Kidney capillary endothelial cell (primary cell): ENCODE results near the gene CLIC3.
A peak's percentile ranks its signal among the peaks of the same experiment; 100 is the strongest.

Source experiments
- DNase-seq: peaks from one replicate; pipeline ENCODE4 v3.0.0-alpha.2; 2018; ENCODE audit warnings: low spot score

CLIC3 gene

DNA sequence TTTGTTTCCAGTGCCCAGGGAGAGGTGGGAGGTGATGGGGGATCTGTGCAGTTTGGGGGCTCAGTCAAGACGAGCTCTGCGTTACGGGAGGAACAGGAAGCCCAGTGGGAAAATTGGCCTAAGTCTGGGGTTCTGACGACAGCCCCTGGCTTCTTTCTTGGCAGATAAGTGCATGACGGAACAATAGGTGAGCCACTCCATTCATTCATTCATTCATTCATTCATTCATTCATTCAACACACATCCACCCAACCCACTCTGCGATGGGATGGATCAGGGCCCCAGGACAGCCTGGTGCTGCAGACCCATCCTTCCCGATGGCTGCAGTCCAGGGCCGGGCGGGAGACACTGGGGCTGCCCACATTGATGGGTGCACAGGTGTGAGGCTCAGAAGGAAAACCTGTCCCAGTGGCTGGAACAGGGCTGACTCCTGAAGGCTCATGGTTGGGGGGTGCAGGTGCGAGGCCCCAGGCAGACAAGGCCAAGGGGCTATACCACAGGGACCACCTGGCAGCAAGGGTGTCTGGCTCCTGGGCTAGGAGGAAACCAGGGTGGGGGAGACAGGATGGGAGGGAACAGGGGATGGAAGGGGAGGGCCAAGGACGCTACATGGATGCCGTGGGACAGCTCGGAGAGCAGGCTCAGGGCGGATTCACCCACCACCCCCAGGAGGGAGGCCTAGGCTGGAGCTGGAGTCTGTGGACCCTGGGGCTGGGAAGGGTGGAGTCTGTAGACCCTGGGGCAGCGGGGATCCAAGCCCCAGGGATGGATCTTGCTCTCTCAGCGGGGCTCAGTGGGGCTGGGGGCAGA is 15.5 kb downstream of the CLIC3 start:
- DNase-seq = no peak

DNA sequence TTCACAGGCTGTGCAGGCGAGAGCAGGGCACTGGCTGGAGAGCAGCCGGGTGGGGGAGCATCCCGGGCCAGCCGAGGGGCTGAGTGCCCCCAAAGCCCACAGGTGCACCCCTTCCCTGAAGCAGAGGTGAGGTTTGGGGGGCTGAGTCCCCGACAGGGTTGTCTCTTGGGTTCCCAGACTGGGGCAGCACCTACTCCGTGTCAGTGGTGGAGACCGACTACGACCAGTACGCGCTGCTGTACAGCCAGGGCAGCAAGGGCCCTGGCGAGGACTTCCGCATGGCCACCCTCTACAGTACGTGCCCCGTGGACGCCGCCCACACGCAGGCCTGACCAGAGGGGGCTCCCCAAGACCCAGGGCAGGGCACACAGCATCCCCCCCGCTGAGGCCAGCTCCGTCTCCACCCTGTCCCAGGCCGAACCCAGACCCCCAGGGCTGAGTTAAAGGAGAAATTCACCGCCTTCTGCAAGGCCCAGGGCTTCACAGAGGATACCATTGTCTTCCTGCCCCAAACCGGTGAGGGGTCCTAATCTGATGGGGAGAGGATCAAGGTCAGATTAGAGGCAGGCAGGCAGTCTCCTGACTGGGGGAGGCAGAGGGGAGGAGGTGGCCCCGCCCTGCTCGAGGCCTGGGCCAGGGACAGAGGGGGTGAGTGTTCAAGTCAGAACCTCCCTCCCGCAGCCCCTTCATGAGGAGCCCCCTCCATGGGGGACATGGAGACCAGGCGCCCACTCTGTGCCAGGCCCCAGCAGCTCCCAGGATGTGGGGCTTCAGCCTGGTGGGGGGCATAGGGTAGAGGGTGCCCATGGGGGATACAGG is 16.4 kb downstream of the CLIC3 start:
- DNase-seq = no peak

DNA sequence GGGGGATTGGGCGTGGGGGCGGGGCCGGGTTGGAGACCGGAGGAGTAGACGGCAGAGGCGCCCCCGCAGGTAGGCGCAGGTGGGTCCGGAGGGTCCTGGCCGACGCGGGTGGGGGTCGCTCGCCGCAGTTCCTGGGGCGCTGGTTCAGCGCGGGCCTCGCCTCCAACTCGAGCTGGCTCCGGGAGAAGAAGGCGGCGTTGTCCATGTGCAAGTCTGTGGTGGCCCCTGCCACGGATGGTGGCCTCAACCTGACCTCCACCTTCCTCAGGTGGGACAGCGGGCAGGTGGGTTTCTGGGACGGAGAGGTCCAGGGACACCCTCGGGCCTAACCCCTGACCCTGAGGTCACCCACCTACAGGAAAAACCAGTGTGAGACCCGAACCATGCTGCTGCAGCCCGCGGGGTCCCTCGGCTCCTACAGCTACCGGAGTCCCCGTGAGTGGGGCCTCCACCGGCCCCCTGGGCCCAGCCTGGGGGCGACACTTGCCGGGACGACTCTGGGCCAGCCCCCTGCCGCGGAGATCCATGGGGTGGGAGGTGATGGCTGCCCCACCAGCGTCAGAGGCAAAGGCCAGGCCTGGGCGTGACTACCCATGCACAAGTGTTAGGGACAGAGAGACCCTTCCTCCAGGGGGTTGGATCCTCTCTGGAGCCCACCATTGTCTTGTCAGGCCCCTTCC is 17.4 kb downstream of the CLIC3 start:
- DNase-seq = no peak

DNA sequence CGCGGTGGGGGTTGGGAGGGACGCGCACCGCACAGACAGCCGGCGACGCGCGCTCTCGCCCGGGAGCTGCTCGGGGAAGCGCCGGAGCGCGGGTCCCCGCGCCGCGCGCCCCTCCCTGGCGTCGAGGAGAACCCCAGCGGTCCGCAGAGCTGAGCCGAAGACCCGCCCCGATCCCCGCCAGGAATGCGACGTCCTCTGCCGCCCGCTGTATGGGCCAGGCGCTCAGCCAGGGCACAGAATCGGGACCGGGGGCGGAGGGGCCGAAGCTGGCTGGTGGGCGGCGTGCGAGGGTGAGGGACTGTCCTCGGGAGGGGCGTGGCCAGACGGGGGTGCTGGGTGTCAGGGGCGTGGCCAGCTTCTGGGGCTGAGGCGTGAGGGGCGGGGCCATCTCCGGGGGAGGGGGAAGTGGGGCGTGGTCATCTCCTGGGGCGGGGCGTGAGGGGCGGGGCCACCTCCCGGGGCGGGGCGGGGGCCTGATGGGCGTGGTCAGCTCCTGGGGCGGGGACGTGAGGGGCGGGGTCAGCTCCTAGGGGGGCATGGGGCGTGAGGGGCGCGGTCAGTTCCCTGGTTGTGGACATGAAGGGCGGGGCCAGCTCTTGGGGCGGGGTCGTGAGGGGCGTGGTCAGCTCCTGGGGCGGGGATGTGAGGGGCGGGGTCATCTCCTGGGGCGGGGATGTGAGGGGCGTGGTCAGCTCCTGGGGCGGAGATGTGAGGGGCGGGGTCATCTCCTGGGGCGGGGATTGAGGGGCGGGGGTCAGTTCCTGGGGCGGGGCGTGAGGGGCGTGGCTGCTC is 18.1 kb downstream of the CLIC3 start:
- peak; percentile 36 for DNase-seq

DNA sequence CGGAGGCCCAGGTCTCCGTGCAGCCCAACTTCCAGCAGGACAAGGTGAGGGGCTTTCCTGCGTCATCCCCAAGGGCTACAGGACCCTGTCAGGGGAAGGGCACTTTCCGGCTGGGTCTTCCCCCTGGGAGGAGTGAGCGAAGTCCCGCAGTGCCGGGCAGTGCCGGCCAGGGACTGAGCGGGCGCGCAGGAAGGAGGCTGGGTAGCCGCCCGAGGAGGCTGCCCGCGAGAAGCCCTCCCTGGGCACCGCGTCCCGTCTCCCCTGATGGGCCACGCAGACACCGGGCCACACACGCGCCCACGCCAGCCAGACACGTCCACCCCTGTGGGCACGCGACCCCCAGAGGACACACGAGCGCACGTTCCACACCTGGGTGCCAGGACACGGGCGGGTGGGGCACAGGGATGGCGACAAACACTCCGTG is 18.7 kb downstream of the CLIC3 start:
- no peak for DNase-seq

DNA sequence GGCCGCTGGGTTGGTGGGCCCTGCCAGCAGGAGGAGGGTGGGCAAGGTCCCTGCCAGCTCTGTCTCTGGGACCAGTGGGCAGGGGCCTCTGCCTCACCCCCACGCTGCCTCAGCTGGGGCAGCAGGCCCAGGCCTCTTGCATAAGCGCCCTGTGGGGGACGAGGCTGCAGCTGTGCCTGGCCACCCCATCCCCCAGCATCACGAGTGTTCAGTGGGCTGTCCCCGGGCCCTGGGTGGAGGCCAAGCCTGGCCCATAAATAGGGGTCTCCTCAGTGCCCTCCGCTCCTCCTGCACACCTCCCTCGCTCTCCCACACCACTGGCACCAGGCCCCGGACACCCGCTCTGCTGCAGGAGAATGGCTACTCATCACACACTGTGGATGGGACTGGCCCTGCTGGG is 19.1 kb downstream of the CLIC3 start, which contains the start of gene PTGDS:
Gene PTGDS, plus strand, starts transcription at position 282 of the 400 bp plus-strand sequence. Its CDS starts 75 bp downstream, at position 357.
- DNase-seq = no peak

DNA sequence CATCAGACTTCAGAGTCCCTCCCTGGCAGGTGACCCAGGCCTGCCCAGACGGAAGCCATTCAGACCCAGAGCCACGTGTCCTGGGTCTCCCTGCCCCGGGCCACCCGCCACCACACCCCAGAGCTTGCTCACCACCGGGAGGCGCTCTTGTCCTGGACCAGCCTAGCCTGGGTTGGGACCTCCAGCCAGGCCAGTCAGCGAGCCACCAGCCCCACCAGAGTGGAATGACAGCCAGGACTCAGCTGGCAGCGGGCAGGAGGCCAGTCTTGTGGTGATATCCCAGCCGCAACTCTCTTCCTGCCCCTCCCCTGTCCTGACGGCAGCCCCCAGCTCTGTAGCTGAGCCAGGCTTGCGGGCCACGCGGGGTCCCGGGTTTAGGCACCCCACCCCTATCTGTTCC is 20.7 kb downstream of the CLIC3 start:
- DNase-seq = no peak

DNA sequence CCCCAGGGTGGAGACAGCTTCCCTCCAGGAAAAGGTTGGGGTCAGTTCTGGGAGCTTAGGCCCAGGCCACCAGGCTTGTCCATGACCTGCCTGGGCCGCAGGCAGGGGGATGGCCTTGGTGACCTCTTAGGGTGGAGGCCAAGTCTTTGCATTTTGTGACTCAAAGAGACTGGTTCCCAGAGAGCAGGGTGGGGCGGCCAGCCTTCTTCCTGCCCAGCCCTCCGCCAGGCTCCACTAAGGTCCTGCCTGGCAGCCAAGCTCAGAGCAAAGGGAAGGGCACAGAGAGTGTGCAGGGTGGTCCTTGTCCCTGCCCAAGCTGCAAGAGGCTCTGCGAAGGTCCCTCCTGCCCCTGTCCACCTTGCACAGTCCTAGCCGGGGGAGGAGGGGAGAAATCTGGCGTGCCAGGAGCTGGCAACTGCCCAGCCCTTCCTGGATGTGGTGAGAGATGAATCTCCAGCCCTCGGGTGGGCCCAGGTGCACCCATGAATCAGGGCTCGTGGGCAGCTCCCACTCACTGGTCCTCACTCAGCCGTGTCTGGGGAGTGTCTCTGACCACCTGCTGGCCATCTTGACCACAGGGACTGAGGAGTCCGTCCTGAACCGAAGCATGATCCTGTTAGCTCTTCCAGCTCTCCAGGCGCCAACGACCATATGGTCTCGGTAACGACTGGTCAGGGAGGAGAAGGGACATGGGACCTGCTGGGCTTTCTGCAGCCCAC is 21.4 kb downstream of the CLIC3 start:
- DNase-seq = no peak

DNA sequence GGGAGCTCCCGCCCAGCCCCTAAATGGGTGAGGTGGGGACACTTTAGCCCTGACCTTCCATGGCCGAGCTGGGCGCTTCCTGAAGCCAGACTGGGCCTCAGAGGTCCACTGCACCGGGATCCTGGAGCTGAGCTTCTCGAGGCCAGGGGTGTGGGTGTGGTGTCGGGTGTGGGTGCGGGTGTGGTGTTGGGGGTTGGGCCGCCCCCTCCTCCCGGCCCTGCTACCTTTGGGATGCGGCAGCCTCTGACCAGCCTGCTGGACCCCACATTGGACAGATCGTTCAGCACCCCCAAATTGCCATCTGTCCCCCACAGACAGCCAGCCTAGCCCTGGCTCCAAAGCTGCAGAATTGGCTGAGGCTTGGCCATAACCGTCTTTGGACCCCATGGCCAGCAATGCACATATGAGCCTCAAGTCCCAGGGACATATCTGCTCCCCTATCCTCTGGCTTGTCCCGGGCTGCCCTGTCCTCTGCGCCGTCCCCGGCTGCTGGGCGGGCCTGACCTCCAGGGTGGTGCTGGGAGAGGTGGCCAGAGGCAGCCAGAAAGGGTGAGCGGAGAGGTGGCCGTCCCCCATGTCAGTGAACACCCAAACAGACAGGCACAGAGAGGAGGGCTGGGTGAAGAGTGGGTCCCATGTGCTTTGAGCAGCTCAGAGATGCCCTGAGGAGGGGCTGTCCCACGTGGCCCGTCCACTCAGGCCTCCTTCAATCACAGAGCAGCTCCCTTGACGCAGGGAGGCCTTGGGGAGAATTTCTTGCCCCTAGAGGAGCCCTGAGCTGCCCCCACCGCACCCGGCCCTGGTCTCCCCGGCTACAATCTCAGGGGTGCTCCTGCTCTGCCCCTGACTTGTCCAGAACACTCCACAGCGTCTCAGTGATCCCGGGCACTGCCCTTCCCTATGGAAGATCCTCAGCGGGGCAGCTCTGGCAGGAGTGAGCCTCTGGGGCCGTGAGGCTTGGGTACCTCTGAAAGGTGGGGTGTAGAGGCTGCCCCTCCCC is 22.4 kb downstream of the CLIC3 start:
- DNase-seq = no peak

DNA sequence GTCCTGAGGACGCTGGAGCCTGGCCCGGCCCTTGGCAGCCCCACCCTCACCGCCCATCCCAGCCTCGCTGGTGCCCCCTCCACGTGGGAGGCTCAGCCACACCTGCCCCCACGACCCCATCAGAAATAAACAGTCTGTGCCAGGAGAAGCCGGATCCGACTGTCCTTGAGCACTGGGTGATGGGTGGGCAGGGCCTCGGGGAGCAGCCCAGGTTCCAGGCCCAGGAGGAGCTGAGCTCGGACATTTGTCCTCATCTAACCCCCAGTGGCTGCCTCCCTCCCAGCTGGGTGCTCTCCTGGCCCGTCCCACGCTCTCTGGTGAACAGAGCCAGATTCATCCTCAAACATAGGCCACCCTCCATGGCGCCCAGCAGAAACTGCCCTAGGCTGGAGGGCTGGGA is 23.6 kb downstream of the CLIC3 start:
- DNase-seq = no peak

DNA sequence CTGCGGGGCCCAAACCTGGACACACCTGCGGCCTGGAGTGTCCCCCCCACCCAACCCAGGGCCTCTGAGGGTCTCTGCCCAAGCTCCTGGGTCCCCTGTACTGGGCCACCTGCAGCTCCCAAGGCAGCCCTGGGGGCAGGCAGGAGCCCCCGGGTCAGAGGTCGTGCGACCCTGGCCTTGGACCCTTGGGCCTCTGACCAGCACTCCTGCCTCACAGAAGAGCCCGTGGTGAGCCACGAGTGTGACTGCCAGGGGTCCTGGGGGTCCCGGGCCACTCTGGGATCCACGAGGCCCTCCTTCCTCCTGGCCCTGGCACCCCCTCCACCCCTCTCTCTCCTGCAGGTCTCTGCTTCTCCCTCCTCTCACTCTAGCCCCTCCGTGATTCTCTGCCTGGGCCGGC is 24.0 kb downstream of the CLIC3 start:
- no peak for DNase-seq

DNA sequence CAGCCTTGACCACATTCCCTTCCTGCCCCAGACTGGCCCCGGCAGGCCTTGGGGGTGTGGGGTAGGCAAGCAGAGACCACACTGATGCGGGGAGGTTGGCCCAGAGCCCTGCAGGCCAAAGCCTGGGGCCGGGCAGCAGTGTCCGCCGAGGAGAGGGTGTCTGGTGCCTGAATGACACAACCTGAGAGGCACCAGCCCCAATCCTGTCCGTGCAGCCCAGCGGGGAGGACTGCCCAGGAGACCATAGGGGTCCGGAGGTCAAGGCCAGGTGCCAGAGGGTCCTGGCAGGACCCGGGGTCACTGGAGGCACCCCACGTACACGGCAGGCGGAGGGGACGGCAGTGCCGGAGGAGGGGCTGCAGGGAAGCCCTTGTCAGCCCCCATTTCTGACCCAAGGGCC is 24.6 kb downstream of the CLIC3 start:
- no peak for DNase-seq

DNA sequence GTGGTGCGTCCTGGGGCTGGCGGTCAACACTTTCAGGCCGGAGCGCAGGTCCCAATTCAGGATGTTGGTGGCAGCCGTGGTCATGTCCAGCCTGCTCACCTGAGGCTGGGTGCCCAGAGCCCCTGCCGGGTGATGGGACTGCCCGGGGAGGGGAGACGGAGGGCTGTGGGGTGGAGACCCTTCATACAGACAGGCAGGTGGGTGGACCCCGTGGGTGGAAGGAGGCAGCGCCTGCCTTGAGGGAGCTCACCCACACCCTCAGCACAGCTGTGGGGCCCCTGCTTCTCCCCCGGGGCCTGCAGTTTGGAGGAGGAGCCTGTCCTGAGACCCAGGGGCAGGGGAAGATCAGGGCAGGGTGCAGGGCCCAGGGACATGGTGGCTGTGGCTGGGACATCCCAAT is 26.0 kb downstream of the CLIC3 start:
- DNase-seq = no peak

DNA sequence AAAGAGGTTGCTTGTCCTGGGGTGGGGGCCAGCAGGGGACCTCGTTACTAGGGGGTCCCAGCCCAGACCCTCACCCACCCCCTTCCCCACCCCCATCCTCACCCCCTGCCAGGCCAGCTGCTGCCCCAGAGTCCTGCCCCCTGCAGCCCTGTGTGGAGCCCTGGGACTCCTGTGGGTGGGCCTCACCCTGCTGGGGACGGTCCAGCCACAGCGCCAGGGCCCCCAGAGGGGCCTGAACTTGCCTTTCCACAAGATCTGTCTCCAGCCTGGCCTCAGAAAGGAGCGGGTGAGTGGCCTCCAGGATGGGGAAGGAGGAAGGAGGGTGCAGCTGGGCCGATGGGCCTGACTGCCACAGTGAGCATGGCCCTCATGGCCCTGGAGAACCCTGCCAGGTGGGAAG is 26.6 kb downstream of the CLIC3 start:
- DNase-seq = no peak

DNA sequence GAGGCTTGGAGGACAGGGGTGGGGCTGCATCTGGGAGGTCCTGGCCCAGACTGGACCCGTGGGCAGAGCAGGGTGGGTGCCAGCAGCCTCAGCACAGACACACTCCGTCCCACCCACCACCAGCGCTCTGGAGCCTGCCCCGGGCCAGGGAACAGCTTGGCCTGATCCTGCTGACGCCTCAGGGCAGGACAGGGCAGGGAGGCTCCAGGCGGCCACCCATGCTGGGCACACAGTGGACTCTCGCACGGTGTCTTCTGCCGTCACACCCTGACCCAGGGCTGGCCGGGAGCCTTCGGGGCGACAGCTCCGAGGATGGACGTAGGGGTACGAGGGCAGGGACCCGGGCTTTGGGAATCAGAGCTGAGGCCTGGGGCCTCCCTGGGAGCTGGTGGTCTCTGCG is 27.2 kb downstream of the CLIC3 start:
- DNase-seq = no peak

DNA sequence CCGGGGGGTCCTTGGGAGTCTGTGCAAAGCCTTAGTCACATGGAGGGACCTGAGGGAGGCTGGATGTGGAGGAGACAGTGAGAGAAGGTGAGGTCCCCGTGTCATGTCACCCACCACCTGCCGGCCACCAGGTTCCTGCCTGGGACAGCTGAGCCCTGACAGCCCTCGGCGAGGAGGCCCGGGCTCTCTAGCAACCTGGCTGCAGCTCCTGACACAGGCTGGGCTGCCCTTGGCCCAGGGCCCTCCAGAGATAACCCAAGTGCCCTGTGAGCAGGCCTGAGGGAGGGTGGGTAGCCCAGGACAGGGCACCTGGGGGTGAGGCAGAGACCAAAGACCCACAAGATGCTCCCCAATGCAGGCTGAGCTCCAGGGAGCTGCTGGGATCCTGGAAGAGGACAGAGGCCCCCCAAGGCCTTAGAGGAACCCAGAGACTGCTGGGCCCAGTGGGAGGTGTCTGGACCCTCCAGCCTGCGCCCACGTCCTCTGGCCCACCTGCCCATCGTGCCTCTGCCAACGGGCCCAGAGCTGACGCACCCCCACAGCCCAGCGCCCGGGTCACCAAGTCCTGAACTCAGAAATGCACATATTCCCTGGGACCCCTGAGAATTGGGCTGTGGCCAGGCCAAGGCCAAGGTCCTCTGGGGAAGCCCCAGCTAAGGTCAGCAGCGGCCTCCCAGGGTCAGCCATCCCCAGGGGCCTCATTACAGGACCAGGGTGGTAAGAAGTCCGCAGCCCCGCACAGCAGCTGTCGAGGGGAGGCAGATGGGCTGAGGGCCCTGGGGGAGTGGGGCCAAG is 27.8 kb downstream of the CLIC3 start:
- DNase-seq = no peak

DNA sequence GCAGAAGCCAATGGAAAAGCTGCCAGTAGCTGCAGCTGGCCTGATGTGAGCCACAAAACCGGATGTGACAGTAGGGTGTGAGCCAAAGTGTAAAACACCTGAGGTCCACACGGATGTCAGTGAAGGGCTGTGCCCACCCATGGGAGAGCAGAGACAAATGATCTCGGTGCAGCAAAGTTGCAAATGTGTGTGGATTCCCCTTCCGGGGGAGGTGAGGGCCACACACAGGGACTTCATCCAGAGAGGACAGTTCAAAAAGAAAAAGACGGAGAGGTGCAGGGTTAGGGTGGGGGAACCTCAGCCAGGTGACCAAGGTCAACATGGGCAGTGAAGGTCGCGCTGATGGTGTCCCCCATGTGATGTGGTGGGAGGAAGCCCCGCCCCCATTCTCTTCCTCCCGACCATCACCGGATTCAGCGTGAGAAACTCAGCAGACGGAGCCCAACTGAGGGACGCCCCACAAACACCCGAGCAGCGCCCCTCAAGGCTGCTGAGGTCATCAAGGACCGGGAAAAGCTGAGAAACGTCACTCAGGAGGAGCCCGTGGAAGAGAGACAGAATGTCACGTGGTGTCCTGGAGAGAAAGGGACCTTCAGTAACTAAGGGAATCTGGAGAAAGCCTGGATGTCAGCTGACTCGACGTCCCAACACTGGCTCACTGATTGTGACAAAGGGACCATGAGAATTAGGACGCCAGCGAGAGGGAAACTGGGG is 30.4 kb downstream of the CLIC3 start:
- DNase-seq = no peak

DNA sequence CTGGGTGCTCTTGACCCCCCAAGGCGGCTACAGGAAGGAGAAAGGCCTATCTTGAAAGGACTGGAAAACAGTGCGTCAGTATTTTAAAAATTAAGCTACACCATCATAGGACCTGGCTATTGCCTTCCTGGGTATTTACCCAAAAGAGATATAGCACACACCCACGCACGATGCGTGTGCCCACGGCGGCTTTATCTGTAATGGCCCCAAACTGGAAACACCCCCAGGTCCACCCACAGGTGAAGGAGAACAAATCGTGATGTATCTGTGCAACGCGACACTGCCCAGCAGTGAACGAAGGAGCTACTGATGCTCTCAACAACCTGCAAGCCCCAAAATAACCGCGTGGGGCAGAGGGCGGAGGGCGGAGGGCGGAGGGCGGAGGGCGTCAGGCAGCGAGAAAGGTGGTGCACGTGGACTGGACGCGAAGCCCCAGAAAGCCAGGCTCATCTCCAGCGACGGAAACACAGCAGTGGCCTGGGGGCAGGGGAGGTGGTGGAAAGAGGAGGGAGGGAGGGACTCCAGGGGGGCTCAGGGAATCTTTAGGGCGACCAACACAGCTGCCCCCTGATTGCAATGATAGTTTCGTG is 31.4 kb downstream of the CLIC3 start:
- DNase-seq = no peak
